ENCODE data around the gene SHF. TPM values are rescaled to one million over a fixed set of nuclear protein-coding genes. Genes with fewer than 3 reads are reported as not detected.

The SHF gene
- total and polyA plus RNA-seq, 2 donors (not counting 1 experiment from before 2014, with no cell fraction given), result 1.6 to 15.4 TPM

- H3K27me3 Mint-ChIP-seq, result peaks cover 60% of the 10 kb centered on the region
- intact Hi-C loops (cut with micrococcal nuclease), result loop anchor here (1.0 kb wide), 3 partner anchors 41 to 332 kb away; a partner anchor contains a TSS
- Histone ChIP-seq H3K4me1 (ENCODE audit: control insufficient read depth in 2 of 2, insufficient read depth in 2 of 2, low read length in 2 of 2) (peaks cover 15 to 22% of the 10 kb centered on the region in 2 donors), H3K4me3 (ENCODE audit: control extremely low read depth in 1 of 5, extremely low read depth in 1 of 5, insufficient read depth in 1 of 5, low read depth in 2 of 5, low read length in 4 of 5) (no peak overlapping the region), H3K4me2 (replicated peaks; ENCODE audit: low read depth, low read length, poor library complexity, severe bottlenecking) (no peak overlapping the region), H2AFZ (ENCODE audit: insufficient read depth, low read depth, low read length, poor library complexity, severe bottlenecking) (no peak overlapping the region), H3K36me3 (replicated peaks in 1 of 2; ENCODE audit: control extremely low read depth in 1 of 2, control insufficient read depth in 1 of 2, extremely low read depth in 1 of 2, insufficient read depth in 2 of 2, low read length in 1 of 2) (no peaks in the 10 kb centered on the region), H3K27me3 (replicated peaks in 1 of 4; ENCODE audit: control extremely low read depth in 1 of 4, control insufficient read depth in 3 of 4, insufficient read depth in 4 of 4, low read length in 3 of 4) (peaks cover 0 to 55% (median 28%) of the 10 kb centered on the region in 4 experiments), H3K79me2 (ENCODE audit: control insufficient read depth, insufficient read depth, low read length) (no peaks in the 10 kb centered on the region), H3K27ac (ENCODE audit: low read length in 2 of 2) (no peak overlapping the region), H4K20me1 (ENCODE audit: control insufficient read depth, insufficient read depth, low read length, poor library complexity, severe bottlenecking) (no peaks in the 10 kb centered on the region), H3K9ac (ENCODE audit: low read length) (no peak overlapping the region), H3K9me3 (ENCODE audit: control extremely low read depth in 1 of 3, control insufficient read depth in 2 of 3, insufficient read depth in 1 of 3, low read length in 2 of 3) (peaks cover 0 to 5% (median 0%) of the 10 kb centered on the region in 3 donors)
- no peaks in the 10 kb centered on the region for H3K9me3 Mint-ChIP-seq (ENCODE audit: insufficient read depth)
- TF ChIP-seq CTCF (IDR thresholded peaks at IDR 0.05) (peak; percentile 93), EZH2 (IDR thresholded peaks at IDR 0.05; ENCODE audit: borderline replicate concordance, insufficient read depth, low read depth, low read length, poor library complexity, severe bottlenecking) (no peak)
- no peak overlapping the region for H3K27ac Mint-ChIP-seq
- WGBS (ENCODE audit: insufficient coverage), result no CpG with 5 or more reads among the region's 2 CpGs
- POLR2A ChIA-PET, result no interaction called here
- H3K4me1 Mint-ChIP-seq, result peaks cover 8% of the 10 kb centered on the region
- ATAC-seq (ENCODE audit: low read depth) (peak; percentile 59), DNase-seq (peak; percentile 70)
- CTCF ChIA-PET, result interaction anchor here (0.6 to 3.5 kb wide), 29 partner anchors 8 to 487 kb away, joined by 3 to 32 read pairs (median 4); partner anchors contain the start of genes DUOX2, DUOXA2 and SHF
- H3K4me3 Mint-ChIP-seq, result no peak overlapping the region
Observed at GRCh38 chr15:45126535-45127158, 61.1 kb downstream of the SHF start.

DNA sequence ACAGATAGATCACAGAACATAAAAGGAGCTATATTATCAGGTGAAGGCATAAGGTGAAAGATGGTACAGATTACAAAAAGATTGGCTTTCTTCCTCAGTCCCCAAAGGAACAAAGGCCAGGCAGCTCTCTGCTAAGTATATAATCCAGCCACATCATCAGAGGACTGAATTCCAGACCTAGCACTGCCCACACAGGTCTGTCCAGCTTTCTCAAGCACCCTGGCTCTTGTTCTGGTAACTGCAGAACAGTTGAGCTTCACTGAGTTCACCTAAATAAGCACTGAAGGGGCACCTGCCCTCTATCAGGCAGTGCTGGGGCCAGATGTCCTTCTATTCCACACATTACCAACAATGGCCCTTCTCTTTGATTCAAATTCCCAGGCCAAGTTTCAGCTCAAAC lies 64.4 kb downstream of the SHF start:
- POLR2A ChIA-PET, result no interaction called here
- no peaks in the 10 kb centered on the region for H4K20me1 ChIP-seq (ENCODE audit: control insufficient read depth, insufficient read depth, low read length, poor library complexity, severe bottlenecking)
- H3K27ac ChIP-seq (ENCODE audit: low read length in 2 of 2), result no peak overlapping the region
- no peaks in the 10 kb centered on the region for H3K36me3 ChIP-seq (replicated peaks in 1 of 2; ENCODE audit: control extremely low read depth in 1 of 2, control insufficient read depth in 1 of 2, extremely low read depth in 1 of 2, insufficient read depth in 2 of 2, low read length in 1 of 2)
- Mint-ChIP-seq H3K4me3 (no peak overlapping the region), H3K9me3 (ENCODE audit: insufficient read depth) (no peaks in the 10 kb centered on the region), H3K27me3 (peaks cover 59% of the 10 kb centered on the region), H3K4me1 (peaks cover 3% of the 10 kb centered on the region), H3K27ac (no peak overlapping the region)
- H3K4me1 ChIP-seq (ENCODE audit: control insufficient read depth in 2 of 2, insufficient read depth in 2 of 2, low read length in 2 of 2), result peaks cover 0 to under 1% of the 10 kb centered on the region in 2 donors
- H2AFZ ChIP-seq (ENCODE audit: insufficient read depth, low read depth, low read length, poor library complexity, severe bottlenecking), result no peak overlapping the region
- TF ChIP-seq CTCF (IDR thresholded peaks at IDR 0.05) (no peak), EZH2 (IDR thresholded peaks at IDR 0.05; ENCODE audit: borderline replicate concordance, insufficient read depth, low read depth, low read length, poor library complexity, severe bottlenecking) (no peak)
- DNase-seq, result no peak
- H3K4me2 ChIP-seq (replicated peaks; ENCODE audit: low read depth, low read length, poor library complexity, severe bottlenecking), result no peak overlapping the region
- H3K4me3 ChIP-seq (ENCODE audit: control extremely low read depth in 1 of 5, extremely low read depth in 1 of 5, insufficient read depth in 1 of 5, low read depth in 2 of 5, low read length in 4 of 5), result no peak overlapping the region
- intact Hi-C loops (cut with micrococcal nuclease), result no loop called here
- CTCF ChIA-PET, result interaction anchor here (0.6 to 1.4 kb wide), 5 partner anchors 9 to 461 kb away, joined by 3 to 5 read pairs (median 4); no protein-coding TSS in a partner anchor
- ATAC-seq (ENCODE audit: low read depth), result no peak
- H3K79me2 ChIP-seq (ENCODE audit: control insufficient read depth, insufficient read depth, low read length), result no peaks in the 10 kb centered on the region
- no peaks in the 10 kb centered on the region for H3K9me3 ChIP-seq (ENCODE audit: control extremely low read depth in 1 of 3, control insufficient read depth in 2 of 3, insufficient read depth in 1 of 3, low read length in 2 of 3)
- H3K9ac ChIP-seq (ENCODE audit: low read length), result no peak overlapping the region
- H3K27me3 ChIP-seq (replicated peaks in 1 of 4; ENCODE audit: control extremely low read depth in 1 of 4, control insufficient read depth in 3 of 4, insufficient read depth in 4 of 4, low read length in 3 of 4), result peaks cover 0 to 44% (median 16%) of the 10 kb centered on the region in 4 experiments

All from B cell (primary cell).